MM.1S (cell line): Measurements from ENCODE around the gene THSD7B.
"Not testable (repeated sequence)": the region's sequence is repeated elsewhere in the genome, so short reads cannot be mapped to it uniquely, and the experiment has no call there.

Experiments
- DNase-seq: peaks from one replicate; pipeline ENCODE4 v3.0.0-alpha.2; 2015
- H2AFZ ChIP-seq: fragments of 300-600 bp; sonication (generic); 2 replicates; pipeline ENCODE4 v1.6.0; 2016; ENCODE audit warnings: antibody characterized with exemption, low read length
- H3F3A ChIP-seq: fragments of 300-600 bp; sonication (generic); 2 replicates; pipeline ENCODE4 v1.6.1; 2016; ENCODE audit warnings: mild to moderate bottlenecking, antibody characterized with exemption, low read length, moderate library complexity, mixed read lengths; ENCODE audit not compliant: insufficient read depth
- H3K27ac ChIP-seq: fragments of 300-600 bp; sonication (generic); 2 replicates; pipeline ENCODE4 v1.5.1; 2016; ENCODE audit warnings: mild to moderate bottlenecking, low read length
- H3K27me3 ChIP-seq: fragments of 300-600 bp; sonication (generic); replicated peaks from 2 replicates; pipeline ENCODE4 v1.6.0; 2016; ENCODE audit warnings: low read length; ENCODE audit not compliant: insufficient read depth
- H3K36me3 ChIP-seq: fragments of 300-600 bp; sonication (generic); replicated peaks from 2 replicates; pipeline ENCODE4 v1.6.1; 2016; ENCODE audit warnings: mild to moderate bottlenecking, low read length, mixed read lengths; ENCODE audit not compliant: insufficient read depth
- H3K4me1 ChIP-seq: fragments of 300-600 bp; sonication (generic); 2 replicates; pipeline ENCODE4 v1.6.1; 2016; ENCODE audit warnings: low read length, mixed read lengths
- H3K4me2 ChIP-seq: fragments of 300-600 bp; sonication (generic); 2 replicates; pipeline ENCODE4 v1.6.0; 2016; ENCODE audit warnings: low read depth, low read length
- H3K4me3 ChIP-seq: fragments of 300-600 bp; sonication (generic); 2 replicates; pipeline ENCODE4 v1.5.1; 2016; ENCODE audit warnings: low read length, mixed read lengths
- H3K79me2 ChIP-seq: fragments of 300-600 bp; sonication (generic); 2 replicates; pipeline ENCODE4 v1.6.1; 2016; ENCODE audit warnings: mixed run types, low read length, mixed read lengths
- H3K9ac ChIP-seq: fragments of 300-600 bp; sonication (generic); 2 replicates; pipeline ENCODE4 v1.6.1; 2016; ENCODE audit warnings: low read length, mixed read lengths
- H3K9me2 ChIP-seq: fragments of 300-600 bp; sonication (generic); replicated peaks from 2 replicates; pipeline ENCODE4 v1.6.1; 2016; ENCODE audit warnings: mild to moderate bottlenecking, low read length, mixed read lengths; ENCODE audit not compliant: insufficient read depth
- H3K9me3 ChIP-seq: fragments of 300-600 bp; sonication (generic); replicated peaks from 2 replicates; pipeline ENCODE4 v1.6.1; 2016; ENCODE audit warnings: mild to moderate bottlenecking, low read length, mixed read lengths; ENCODE audit not compliant: insufficient read depth
- H4K20me1 ChIP-seq: fragments of 300-600 bp; sonication (generic); 2 replicates; pipeline ENCODE4 v1.6.1; 2016; ENCODE audit warnings: mild to moderate bottlenecking, low read length, moderate library complexity, mixed read lengths; ENCODE audit not compliant: insufficient read depth
- EZH2 ChIP-seq: fragments of 300-600 bp; sonication (generic); optimal IDR thresholded peaks from 2 replicates; pipeline ENCODE3; 2017; ENCODE audit warnings: low read depth, mild to moderate bottlenecking, antibody characterized with exemption, low read length, mixed read lengths
- EZH2phosphoT487 ChIP-seq: fragments of 300-600 bp; sonication (generic); IDR thresholded peaks from 2 replicates; pipeline ENCODE4 v1.6.1; 2018; ENCODE audit warnings: antibody characterized with exemption, low read length
- TF ChIP-seq, protein P1 (sequence below): fragments of 300-600 bp; sonication (generic); IDR thresholded peaks from 2 replicates; pipeline ENCODE4 v1.5.1; 2016; ENCODE audit warnings: antibody characterized with exemption, low read length, mixed read lengths

THSD7B gene

DNA sequence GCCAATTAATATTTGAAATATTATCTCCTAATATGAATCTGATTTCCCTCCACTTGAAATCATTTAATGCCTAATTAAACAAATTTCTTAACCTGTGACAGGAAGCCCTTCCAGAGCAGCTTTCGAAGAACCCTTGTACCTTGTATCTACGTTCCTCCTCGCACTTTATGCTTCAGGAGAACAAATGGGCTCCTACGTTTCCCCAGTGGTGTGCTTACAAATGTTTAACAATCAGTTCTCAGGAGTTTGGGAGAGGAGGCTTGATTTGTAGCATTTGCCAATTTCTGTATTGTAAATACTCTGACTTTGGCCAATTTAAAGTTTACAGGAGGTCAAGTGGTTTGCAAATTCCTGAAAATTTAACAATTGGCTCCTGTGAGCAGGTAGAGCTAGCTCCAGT is 327.8 kb downstream of the THSD7B start:
- Histone ChIP-seq H3F3A (no peaks in the 10 kb centered on the region), H3K27me3 (no peaks in the 10 kb centered on the region), H3K4me1 (no peaks in the 10 kb centered on the region), H3K4me2 (no peak overlapping the region), H3K9ac (no peak overlapping the region), H3K4me3 (no peak overlapping the region), H4K20me1 (no peaks in the 10 kb centered on the region), H3K36me3 (no peaks in the 10 kb centered on the region), H3K9me3 (no peaks in the 10 kb centered on the region), H3K9me2 (no peaks in the 10 kb centered on the region), H3K27ac (no peak overlapping the region), H2AFZ (no peak overlapping the region), H3K79me2 (no peaks in the 10 kb centered on the region)
- TF ChIP-seq EZH2 (no peak), EZH2phosphoT487 (no peak)
- TF ChIP-seq, protein P1, sequence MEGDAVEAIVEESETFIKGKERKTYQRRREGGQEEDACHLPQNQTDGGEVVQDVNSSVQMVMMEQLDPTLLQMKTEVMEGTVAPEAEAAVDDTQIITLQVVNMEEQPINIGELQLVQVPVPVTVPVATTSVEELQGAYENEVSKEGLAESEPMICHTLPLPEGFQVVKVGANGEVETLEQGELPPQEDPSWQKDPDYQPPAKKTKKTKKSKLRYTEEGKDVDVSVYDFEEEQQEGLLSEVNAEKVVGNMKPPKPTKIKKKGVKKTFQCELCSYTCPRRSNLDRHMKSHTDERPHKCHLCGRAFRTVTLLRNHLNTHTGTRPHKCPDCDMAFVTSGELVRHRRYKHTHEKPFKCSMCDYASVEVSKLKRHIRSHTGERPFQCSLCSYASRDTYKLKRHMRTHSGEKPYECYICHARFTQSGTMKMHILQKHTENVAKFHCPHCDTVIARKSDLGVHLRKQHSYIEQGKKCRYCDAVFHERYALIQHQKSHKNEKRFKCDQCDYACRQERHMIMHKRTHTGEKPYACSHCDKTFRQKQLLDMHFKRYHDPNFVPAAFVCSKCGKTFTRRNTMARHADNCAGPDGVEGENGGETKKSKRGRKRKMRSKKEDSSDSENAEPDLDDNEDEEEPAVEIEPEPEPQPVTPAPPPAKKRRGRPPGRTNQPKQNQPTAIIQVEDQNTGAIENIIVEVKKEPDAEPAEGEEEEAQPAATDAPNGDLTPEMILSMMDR = no peak
- DNase-seq = no peak

DNA sequence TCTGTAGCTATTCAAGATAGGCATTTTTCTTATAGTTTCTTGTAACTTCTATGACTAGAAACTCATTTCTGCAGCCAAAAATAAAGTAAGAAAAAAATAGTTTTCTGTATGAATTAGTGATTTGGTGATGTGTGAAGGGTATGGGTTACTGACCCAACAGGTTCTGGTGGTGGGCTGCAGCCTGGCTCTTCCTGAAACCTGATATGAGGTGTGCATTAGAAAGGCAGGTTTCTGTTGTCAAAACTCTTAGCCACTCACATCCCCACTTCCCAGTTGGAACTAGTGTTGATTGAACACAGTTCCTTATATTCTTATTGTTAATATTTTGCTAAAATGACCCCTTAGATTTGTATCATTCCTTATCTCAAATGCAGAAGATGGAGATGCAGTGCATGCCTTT is 330.8 kb downstream of the THSD7B start:
- H3K79me2 ChIP-seq = no peaks in the 10 kb centered on the region
- no peak overlapping the region for H3K4me2 ChIP-seq
- no peak overlapping the region for H3K4me3 ChIP-seq
- H3F3A ChIP-seq = no peaks in the 10 kb centered on the region
- H3K27ac ChIP-seq = no peak overlapping the region
- TF ChIP-seq EZH2 (no peak), EZH2phosphoT487 (no peak)
- TF ChIP-seq, protein P1 = no peak
- H3K36me3 ChIP-seq = no peaks in the 10 kb centered on the region
- DNase-seq = no peak
- no peaks in the 10 kb centered on the region for H3K4me1 ChIP-seq
- no peaks in the 10 kb centered on the region for H4K20me1 ChIP-seq
- H3K9me3 ChIP-seq = no peaks in the 10 kb centered on the region
- no peak overlapping the region for H3K9ac ChIP-seq
- no peaks in the 10 kb centered on the region for H3K27me3 ChIP-seq
- no peak overlapping the region for H2AFZ ChIP-seq
- H3K9me2 ChIP-seq = no peaks in the 10 kb centered on the region

DNA sequence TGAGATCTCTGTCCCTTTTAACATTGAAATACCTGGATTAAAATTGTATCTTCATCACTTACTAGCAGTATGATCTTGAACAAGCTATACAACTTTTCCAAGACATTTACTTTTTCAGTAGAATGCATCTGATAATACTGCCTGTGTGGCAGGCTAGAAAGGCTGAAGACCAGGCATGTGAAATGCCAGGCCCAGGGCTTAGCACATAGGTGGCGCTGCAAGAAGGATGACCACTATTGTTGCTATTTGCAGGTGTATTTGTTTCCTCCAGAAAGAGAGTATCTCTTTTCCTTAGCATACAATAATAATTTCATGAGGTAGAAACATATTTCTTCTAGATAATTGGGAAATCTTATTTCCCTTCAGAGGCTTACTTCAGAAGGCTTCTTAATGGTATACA is 331.3 kb downstream of the THSD7B start:
- Histone ChIP-seq H2AFZ (no peak overlapping the region), H3K36me3 (no peaks in the 10 kb centered on the region), H3K79me2 (no peaks in the 10 kb centered on the region), H3K4me2 (no peak overlapping the region), H3K9me3 (no peaks in the 10 kb centered on the region), H3K27me3 (no peaks in the 10 kb centered on the region), H3K4me1 (no peaks in the 10 kb centered on the region), H3F3A (no peaks in the 10 kb centered on the region), H3K4me3 (no peak overlapping the region), H4K20me1 (no peaks in the 10 kb centered on the region), H3K9ac (no peak overlapping the region), H3K9me2 (no peaks in the 10 kb centered on the region), H3K27ac (no peak overlapping the region)
- no peak for DNase-seq
- TF ChIP-seq, protein P1 = 0 out of 2 replicates have a peak, but pooled peaks have one; percentile 6
- TF ChIP-seq EZH2phosphoT487 = no peak

DNA sequence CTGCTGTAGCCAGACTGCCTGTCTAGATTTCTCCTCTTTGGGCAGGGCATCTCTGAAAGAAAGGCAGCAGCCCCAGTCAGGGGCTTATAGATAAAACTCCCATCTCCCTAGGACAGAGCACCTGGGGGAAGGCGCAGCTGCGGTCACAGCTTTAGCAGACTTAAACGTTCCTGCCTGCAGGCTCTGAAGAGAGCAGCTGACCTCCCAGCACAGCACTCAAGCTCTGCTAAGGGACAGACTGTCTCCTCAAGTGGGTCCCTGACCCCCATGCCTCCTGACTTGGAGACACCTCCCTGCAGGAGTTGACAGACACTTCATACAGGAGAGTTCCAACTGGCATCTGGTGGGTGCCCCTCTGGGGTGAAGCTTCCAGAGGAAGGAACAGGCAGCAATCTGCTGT is 336.5 kb downstream of the THSD7B start:
- H3K9me2 ChIP-seq, H3F3A ChIP-seq: not testable (repeated sequence)

More for the DNA sequence above, 336.5 kb downstream of the THSD7B start:
- not testable (repeated sequence) for H3K9me3 ChIP-seq, H4K20me1 ChIP-seq, H3K9ac ChIP-seq, H2AFZ ChIP-seq, DNase-seq, H3K27me3 ChIP-seq, H3K36me3 ChIP-seq, H3K79me2 ChIP-seq, H3K4me3 ChIP-seq, H3K27ac ChIP-seq, H3K4me1 ChIP-seq, H3K4me2 ChIP-seq
